NCI-H187 treated with DMSO at 0.1 percent for 48 hours (cell line): Measurements from ENCODE around the gene KCNAB2.

Experiments used
- DNase-seq: peaks from one replicate; lab custom pipeline; 2025; lab: John Stamatoyannopoulos, UW

KCNAB2 gene

GRCh38 chr1:6150006-6150938 is 104.6 kb downstream of the KCNAB2 start:
- DNase-seq: no peak
